Nasal cavity respiratory epithelium epithelial cell of viscerocranial mucosa (primary cell): ENCODE data around the gene VPS4A. TPM values are rescaled to one million over a fixed set of nuclear protein-coding genes. Genes with fewer than 3 reads are reported as not detected.

Experiments used
- total RNA-seq: library from RNA; depleted of rRNA; stranded (reverse); fragments of >200 nt; gene quantifications from 2 replicates; pipeline ENCODE4 v1.2.3, GENCODE V29; 2014

Gene VPS4A
- total RNA-seq: 36.2 and 45.5 TPM in 2 replicates

GRCh38 chr16:69310653-69311532 is at the start of gene VPS4A:
VPS4A (plus strand) TSS chr16:69311350; CDS start chr16:69311512, 162 bp downstream.

DNA sequence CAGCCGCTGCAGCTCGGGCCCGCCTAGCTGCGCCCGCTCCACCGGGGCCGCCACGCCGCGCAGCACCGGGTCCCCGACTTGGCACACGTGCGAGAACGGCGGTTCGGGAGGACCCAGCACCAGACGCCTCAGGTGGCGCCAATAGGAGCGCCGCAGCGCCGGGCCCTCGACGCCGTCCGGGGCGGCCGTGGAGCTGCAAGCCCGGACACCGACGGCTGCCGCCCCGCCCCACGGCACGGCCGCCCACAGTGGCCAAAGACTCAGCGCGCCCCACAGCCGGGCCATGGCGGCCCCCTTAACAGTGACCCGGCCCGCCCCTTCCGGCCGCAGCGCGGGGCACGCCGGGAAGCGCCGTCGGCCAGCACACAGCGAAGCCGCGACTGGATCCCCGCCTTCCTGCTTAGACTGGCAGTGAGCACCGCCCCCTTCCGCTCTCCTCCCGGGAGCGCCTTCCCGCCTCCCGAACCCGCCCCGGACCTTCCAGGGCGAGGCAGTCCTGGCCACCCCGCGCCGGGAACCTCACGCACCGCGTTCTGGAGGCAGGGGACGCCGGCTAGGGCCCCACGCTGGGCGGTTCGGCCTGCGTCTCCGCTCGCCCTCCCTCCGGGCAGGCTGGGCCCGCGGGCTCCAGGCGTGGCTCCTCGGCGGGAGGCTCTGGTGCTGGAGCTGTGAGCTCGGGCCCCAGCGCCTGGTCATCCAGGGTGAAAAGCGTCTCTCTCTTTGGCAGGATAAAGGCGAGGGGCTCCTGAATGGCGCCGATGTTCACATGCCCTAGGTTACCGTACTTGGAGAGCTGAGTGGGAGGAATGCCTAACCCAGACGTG is 19.3 kb downstream of the VPS4A start, which contains the start of gene PDF:
Gene PDF (minus strand): TSS at position 303 of the 824 bp plus-strand sequence. CDS start 18 bp downstream, at position 285.

GRCh38 chr16:69339289-69340094 is 28.3 kb downstream of the VPS4A start, which contains the start of the genes COG8 and NIP7:
COG8 (minus strand) TSS chr16:69339564; CDS start chr16:69339552, 12 bp downstream.
NIP7 (plus strand) TSS chr16:69339772; CDS start chr16:69339830, 58 bp downstream.

DNA sequence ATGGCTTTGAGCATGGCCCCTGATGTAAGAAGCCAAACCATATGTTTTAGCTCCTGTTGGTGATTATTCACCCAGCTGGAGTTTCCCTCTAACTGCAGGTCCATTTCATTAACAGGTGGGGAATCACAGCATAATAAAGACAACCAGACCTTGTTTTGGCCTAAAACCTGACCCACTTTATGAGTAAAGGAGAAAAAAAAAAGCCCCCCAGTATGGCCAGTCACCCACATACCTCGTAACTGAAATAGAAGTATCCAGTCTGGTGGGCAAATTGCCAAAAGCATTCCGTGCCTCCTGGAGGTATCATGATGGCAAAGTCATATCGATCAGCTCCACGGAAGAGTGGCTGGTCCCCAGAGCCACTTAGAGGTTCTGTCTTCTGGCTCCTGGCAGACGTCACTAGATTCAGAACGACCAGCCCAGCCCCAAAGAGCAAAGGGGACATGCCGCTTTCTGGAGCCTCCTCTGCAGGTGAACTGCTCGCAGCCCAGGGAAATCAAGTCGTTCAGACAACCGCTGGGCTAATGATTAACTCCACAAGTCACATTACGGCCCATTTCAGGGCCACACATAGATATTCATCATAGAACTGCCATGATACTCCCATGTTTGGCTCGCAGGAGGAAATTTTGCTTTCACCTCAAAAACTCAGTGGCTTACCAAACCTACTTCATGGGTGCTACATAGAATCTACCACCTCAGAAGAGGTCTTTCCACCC is 40.3 kb downstream of the VPS4A start, which contains the start of gene TMED6:
Gene TMED6 (minus strand): TSS at position 478 of the 719 bp plus-strand sequence. CDS start 33 bp downstream, at position 445.

Other genes with a start within 250 kb of the VPS4A start
- 41.0 and 203 TPM in 2 replicates for gene HAS3, start 205.7 kb upstream of the VPS4A start, total RNA-seq
- gene CHTF8, start 178.8 kb upstream of the VPS4A start, total RNA-seq: 49.6 and 63.7 TPM in 2 replicates
- gene UTP4, start 178.7 kb upstream of the VPS4A start, total RNA-seq: 22.6 and 43.9 TPM in 2 replicates
- 13.0 and 22.9 TPM in 2 replicates for gene SNTB2, start 124.2 kb upstream of the VPS4A start, total RNA-seq
- 22.6 and 24.6 TPM in 2 replicates for gene PDF, start 19.2 kb downstream of the VPS4A start, total RNA-seq
- 21.2 and 29.3 TPM in 2 replicates for gene COG8, start 28.2 kb downstream of the VPS4A start, total RNA-seq
- 40.1 and 48.9 TPM in 2 replicates for gene NIP7, start 28.4 kb downstream of the VPS4A start, total RNA-seq
- under 0.01 and 0.14 TPM in 2 replicates for gene TMED6, start 40.4 kb downstream of the VPS4A start, total RNA-seq
- 11.6 and 12.2 TPM in 2 replicates for gene TERF2, start 74.7 kb downstream of the VPS4A start, total RNA-seq
- 34.9 and 55.5 TPM in 2 replicates for gene CYB5B, start 113.3 kb downstream of the VPS4A start, total RNA-seq